DOHH2 (cell line): ENCODE data around the gene TMEM98.

Experiments used
- H3F3A ChIP-seq: fragments of 200-600 bp; sonication (generic), shearing (Covaris generic); 2 replicates; pipeline ENCODE4 v1.6.0; 2016; ENCODE audit warnings: antibody characterized with exemption, mild to moderate bottlenecking; ENCODE audit not compliant: control insufficient read depth, insufficient read depth
- H3K27ac ChIP-seq: fragments of 200-600 bp; sonication (generic); 2 replicates; pipeline ENCODE4 v1.5.1; 2014; ENCODE audit warnings: low read depth, mild to moderate bottlenecking, low read length, moderate library complexity
- H3K27me3 ChIP-seq: fragments of 200-600 bp; sonication (generic); 2 replicates; pipeline ENCODE4 v1.6.1; 2014; ENCODE audit warnings: mild to moderate bottlenecking, low read length, mixed read lengths; ENCODE audit not compliant: control insufficient read depth
- H3K36me3 ChIP-seq: fragments of 200-600 bp; sonication (generic); 2 replicates; pipeline ENCODE4 v1.6.1; 2014; ENCODE audit warnings: mild to moderate bottlenecking, low read length, moderate library complexity, mixed read lengths; ENCODE audit not compliant: control insufficient read depth
- H3K4me1 ChIP-seq: fragments of 200-600 bp; sonication (generic); 2 replicates; pipeline ENCODE4 v1.6.1; 2014; ENCODE audit warnings: mild to moderate bottlenecking, low read length, mixed read lengths; ENCODE audit not compliant: control insufficient read depth
- H3K4me2 ChIP-seq: fragments of 200-600 bp; sonication (generic); 2 replicates; pipeline ENCODE4 v1.6.0; 2014; ENCODE audit warnings: mild to moderate bottlenecking, low read length, moderate library complexity
- H3K4me3 ChIP-seq: fragments of 200-600 bp; sonication (generic); 2 replicates; pipeline ENCODE4 v1.5.1; 2014; ENCODE audit warnings: mild to moderate bottlenecking, low read length, mixed read lengths
- H3K79me2 ChIP-seq: fragments of 200-600 bp; sonication (generic); 2 replicates; pipeline ENCODE4 v1.6.1; 2014; ENCODE audit warnings: mild to moderate bottlenecking, low read length, mixed read lengths; ENCODE audit not compliant: control insufficient read depth
- H3K9me2 ChIP-seq: fragments of 200-600 bp; sonication (generic); replicated peaks from 2 replicates; pipeline ENCODE4 v1.6.1; 2014; ENCODE audit warnings: mild to moderate bottlenecking, low read length, mixed read lengths; ENCODE audit not compliant: control insufficient read depth
- H3K9me3 ChIP-seq: fragments of 200-600 bp; sonication (generic); 2 replicates; pipeline ENCODE4 v1.6.1; 2014; ENCODE audit warnings: antibody characterized with exemption, low read length, mixed read lengths; ENCODE audit not compliant: control insufficient read depth, insufficient read depth
- H4K20me1 ChIP-seq: fragments of 200-600 bp; sonication (generic); 2 replicates; pipeline ENCODE4 v1.6.0; 2014; ENCODE audit warnings: low read depth, mild to moderate bottlenecking, antibody characterized with exemption, low read length, moderate library complexity; ENCODE audit not compliant: control insufficient read depth, insufficient read depth
- CTCF ChIP-seq: fragments of 200-600 bp; sonication (generic); IDR thresholded peaks from one replicate; pipeline ENCODE4 v1.5.1; 2014; ENCODE audit warnings: antibody characterized with exemption, mild to moderate bottlenecking, low read depth, low read length; ENCODE audit not compliant: poor library complexity, severe bottlenecking
- EZH2phosphoT487 ChIP-seq: fragments of 200-600 bp; sonication (generic); IDR thresholded peaks from 2 replicates; pipeline ENCODE4 v1.6.1; 2017; ENCODE audit warnings: borderline replicate concordance, mild to moderate bottlenecking, antibody characterized with exemption, low read length, moderate library complexity, mixed read lengths

TMEM98 gene

GRCh38 chr17:32912218-32912897 is 15.6 kb upstream of the TMEM98 start:
- Histone ChIP-seq H3K79me2 (no peaks in the 10 kb centered on the region), H3K4me3 (no peak overlapping the region), H4K20me1 (no peaks in the 10 kb centered on the region), H3K4me1 (no peaks in the 10 kb centered on the region), H3K27me3 (no peaks in the 10 kb centered on the region), H3K4me2 (no peak overlapping the region), H3K9me3 (no peaks in the 10 kb centered on the region), H3F3A (no peaks in the 10 kb centered on the region), H3K27ac (no peak overlapping the region), H3K9me2 (no peaks in the 10 kb centered on the region), H3K36me3 (no peaks in the 10 kb centered on the region)
- TF ChIP-seq CTCF (no peak), EZH2phosphoT487 (no peak)

DNA sequence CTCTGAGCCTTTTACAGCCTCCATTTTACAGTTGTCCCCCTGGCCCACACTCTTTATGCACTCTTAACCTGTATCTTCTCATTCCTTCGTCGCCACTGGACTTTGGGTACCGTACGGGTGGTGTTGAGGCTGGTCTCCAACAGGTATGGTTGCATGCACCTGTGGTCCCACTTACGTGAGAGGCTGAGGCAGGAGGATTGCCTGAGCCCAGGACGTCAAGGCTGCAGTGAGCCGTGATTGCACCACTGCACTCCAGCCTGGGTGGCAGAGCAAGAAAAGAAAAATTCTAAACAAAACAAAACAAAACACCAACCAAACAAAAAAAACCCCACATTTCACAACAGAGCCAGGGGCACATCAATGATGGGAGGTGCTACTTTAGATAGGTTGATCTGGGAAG is 14.4 kb upstream of the TMEM98 start:
- Histone ChIP-seq H4K20me1 (no peaks in the 10 kb centered on the region), H3F3A (no peaks in the 10 kb centered on the region), H3K4me1 (no peaks in the 10 kb centered on the region), H3K27ac (no peak overlapping the region), H3K27me3 (no peaks in the 10 kb centered on the region), H3K79me2 (no peaks in the 10 kb centered on the region), H3K9me2 (no peaks in the 10 kb centered on the region), H3K4me2 (no peak overlapping the region), H3K9me3 (no peaks in the 10 kb centered on the region), H3K36me3 (no peaks in the 10 kb centered on the region), H3K4me3 (no peak overlapping the region)
- TF ChIP-seq EZH2phosphoT487 (no peak), CTCF (no peak)

DNA sequence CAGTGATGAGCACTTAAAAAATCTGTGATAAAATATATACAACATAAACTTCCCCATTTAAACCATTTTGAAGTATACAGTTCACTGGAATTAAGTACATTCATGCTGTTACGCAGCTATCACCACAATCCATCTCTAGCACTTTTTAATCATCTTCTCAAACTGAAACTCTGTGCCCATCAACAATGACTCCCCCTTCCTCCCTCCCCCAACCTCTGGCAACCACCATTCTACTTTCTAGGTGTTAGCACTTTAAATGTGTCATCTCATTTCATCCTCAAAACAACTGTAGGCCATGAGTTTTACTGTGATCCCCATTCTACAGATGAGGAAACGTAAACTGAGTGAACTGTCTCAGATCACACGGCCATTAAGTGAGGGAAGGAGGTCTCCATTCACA is 13.8 kb upstream of the TMEM98 start:
- Histone ChIP-seq H3K4me2 (no peak overlapping the region), H3K4me1 (no peaks in the 10 kb centered on the region), H4K20me1 (no peaks in the 10 kb centered on the region), H3K9me2 (no peaks in the 10 kb centered on the region), H3K27ac (no peak overlapping the region), H3K9me3 (no peaks in the 10 kb centered on the region), H3K79me2 (no peaks in the 10 kb centered on the region), H3K36me3 (no peaks in the 10 kb centered on the region), H3K27me3 (no peaks in the 10 kb centered on the region), H3K4me3 (no peak overlapping the region), H3F3A (no peaks in the 10 kb centered on the region)
- no peak for TF ChIP-seq EZH2phosphoT487
- no peak for TF ChIP-seq CTCF
